HG03097 (cell line): ENCODE data around the gene TMEM107.

Source experiments
- ATAC-seq: cut with Tn5 transposase; IDR thresholded peaks from one replicate; pipeline ENCODE4 v1.9.1; 2021; ENCODE audit not compliant: unreplicated experiment, low FRiP score

TMEM107 gene

DNA sequence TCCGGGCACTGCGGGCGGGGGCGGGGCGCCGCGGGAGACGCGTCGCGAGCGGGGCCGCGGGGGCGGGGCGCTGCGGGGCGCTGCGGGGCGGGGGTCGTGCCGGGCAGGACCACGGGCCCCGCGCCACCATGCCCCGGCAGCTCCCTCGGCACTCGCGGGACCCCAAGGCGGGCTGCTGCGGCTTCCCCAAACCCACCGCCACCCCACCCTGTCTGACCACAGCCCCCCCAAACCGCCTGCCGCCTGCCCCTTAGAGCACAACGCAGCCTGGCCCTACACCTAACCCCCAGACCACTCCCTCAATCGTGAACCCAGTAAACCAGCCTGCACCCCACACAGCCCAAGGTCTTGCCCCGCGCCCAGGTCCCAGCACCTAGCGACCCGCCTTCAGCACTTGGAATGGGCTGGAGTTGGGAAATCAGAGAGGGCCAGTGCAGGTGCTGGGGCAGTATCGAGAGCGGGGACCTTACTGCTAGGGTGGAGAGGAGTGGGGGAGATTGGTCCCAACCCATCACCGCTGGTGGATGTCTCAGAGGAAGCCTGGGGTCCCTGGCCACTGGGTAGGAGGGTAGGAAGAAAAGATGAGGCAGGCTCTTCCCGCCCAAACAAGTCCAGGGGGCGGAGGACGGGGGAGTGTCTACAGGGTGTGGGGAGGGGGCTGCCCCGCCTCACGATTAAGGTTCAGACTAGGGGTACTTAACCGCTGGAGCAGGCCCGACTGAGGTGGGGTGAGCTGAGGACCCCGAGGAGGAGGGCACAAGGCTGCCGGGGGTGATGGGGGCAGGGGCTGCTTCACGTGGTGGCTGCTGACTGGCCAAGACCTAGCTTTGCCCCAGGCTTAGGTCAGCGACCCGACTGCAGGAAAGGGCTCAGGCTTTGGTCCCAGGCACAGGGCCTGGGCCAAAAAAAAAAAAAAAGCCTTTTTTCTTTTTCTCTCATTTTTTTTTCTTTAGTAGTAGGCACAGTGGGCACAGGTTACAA is 12.9 kb downstream of the TMEM107 start:
- no peak for ATAC-seq

DNA sequence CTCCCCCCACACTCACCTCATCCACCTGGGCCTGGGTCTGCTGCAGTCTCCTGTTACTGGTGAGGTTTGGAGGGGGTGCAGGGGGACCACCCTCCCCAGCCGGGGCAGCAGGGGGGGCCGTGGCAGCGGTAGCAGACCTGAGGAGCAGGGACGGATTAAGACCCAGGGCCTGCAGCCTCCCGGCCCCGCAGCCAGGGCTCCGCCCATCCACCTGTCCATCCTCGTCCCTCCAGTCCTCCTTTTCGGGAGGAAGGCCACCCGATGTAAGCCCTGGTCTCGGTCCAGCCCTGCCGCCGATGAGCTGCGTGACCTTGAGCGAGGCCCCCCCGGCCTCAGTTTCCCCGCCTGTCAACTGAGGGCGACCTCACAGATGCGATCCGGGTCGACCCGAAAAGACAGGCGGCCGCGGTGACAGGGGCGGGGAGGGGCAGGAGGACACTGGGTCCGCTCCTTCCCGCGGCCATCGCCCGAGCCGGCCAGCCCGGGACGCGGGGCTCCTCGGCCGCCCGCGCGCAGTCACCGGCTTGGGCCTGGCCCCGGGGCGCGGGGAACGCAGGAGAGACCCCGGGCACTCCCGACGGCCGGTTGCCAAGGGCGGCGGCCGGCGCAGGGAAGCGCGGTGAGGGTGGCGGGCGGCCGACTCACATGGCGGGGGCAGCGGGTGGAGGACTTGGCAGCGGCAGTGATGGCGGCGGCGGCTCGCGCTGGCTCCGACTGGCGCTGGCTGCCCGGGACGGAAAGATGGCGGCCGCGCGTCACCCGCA is 13.8 kb downstream of the TMEM107 start, which contains the start of gene VAMP2:
VAMP2 (minus strand) TSS at position 716 of the 764 bp plus-strand sequence; CDS start at position 647, 69 bp downstream.
- no peak for ATAC-seq

DNA sequence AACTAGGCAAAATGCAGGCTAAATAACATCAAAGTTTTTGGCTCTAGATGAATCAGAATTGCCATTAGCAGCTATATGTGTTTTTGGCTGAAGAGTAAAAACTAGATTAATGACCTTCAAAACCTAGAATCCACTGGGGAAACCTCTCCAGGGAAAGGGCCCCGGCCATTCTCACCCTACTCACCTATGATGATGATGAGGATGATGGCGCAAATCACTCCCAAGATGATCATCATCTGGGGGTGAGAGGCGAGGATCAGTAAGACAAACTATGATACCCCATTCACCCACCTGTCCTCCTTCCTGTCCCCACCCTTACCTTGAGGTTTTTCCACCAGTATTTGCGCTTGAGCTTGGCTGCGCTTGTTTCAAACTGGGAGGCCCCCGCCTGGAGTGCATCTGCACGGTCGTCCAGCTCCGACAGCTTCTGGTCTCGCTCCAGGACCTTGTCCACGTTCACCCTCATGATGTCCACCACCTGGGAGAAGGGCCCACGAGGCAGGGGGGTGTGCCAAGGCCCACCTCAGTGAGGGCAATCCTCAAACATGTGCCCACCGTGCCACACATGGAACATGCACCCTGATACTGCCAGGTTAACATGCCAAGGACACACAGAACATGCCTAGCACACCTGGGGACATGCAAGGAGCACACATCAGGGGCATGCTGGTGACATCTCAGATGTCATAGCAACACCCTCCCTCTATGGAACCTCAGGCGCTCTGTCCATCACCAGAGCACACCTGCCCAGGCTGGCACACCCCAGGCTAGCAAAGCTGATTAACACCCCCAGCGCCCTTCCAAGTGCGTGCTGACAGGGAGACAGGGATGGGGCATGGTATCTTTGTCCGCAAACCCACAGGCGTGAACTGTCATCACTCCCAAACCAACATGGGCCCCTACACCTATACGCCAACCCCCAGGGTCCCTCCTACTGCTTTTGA is 14.6 kb downstream of the TMEM107 start:
- no peak for ATAC-seq

DNA sequence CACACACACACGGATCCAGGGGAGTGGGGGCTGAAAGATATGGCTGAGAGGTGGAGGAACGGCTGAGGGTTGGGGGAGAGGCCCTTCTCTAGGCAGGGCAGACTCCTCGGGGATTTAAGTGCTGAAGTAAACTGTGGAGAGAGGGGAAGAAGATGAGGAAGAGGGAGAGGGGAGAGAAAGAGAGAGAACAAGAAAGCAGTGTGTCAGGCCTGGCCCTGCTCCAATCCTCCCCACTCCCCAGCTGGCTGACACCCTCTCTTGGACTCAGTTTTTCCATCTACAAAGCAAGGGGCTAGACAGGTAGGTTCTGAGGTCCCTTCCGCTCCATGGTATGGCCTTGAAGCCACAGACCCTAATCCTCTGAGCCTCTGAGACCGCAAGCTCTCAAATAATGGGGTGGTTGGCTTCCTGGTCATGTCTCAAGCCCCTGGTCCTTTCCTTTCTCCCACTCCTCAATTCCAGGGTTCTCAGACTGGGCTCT is 15.4 kb downstream of the TMEM107 start:
- ATAC-seq, result no peak

DNA sequence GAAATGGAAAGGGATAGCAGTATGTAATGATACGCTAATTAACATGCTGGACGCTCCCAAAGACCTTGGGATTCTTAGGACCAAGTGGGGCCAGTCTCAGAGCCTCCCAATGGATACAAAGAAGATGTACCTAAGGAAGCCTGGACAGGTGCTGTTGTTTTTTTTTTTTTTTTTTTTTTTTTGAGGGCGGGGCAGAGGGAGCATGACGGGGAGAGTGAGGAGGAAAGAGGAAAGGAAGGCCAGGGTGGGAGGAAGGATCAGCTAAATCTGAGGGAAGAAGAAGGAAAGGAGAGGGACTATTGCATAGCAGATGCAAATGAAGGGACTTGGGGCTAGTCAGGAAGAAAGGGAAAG is 16.0 kb downstream of the TMEM107 start:
- no peak for ATAC-seq

DNA sequence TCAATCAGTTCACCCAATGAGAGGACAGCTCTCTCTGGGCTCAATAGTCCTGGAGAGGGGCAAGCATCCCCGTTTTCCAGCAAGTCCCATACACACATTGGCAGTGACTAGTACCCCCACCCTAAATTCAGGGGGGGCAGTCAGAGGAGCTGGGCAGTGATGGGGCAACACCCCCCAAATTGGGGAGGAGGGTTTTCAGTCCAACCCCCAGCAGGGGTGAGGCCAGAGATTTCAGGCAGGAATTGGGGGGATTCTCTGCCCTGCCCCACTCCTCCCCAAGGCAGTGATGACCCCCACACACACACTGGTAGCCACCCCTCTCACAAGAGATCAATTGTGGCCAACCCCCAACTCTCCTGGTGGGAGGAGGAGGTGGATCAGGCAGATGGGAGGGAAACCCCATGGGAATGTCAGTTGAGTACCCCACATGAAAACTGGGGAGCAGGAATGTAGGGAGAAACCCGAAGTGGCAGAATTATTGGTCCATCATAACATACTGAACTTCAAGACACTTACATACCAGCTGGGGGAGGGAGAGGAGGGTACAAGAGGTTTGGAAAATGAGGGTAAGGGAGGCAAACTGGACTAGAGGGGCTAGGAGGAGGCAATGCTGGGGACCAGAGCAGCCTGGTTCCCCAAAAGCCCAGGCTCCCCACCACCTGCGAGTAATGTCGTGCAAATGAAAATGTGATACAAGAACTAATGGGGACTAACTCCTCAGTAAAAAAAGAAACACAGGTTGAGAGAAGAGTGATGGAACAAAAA is 16.5 kb downstream of the TMEM107 start:
- no peak for ATAC-seq

GRCh38 chr17:8159032-8159400 is 17.2 kb downstream of the TMEM107 start:
- no peak for ATAC-seq

- no peak for ATAC-seq
Observed at GRCh38 chr17:8158267-8159031, 17.7 kb downstream of the TMEM107 start.

DNA sequence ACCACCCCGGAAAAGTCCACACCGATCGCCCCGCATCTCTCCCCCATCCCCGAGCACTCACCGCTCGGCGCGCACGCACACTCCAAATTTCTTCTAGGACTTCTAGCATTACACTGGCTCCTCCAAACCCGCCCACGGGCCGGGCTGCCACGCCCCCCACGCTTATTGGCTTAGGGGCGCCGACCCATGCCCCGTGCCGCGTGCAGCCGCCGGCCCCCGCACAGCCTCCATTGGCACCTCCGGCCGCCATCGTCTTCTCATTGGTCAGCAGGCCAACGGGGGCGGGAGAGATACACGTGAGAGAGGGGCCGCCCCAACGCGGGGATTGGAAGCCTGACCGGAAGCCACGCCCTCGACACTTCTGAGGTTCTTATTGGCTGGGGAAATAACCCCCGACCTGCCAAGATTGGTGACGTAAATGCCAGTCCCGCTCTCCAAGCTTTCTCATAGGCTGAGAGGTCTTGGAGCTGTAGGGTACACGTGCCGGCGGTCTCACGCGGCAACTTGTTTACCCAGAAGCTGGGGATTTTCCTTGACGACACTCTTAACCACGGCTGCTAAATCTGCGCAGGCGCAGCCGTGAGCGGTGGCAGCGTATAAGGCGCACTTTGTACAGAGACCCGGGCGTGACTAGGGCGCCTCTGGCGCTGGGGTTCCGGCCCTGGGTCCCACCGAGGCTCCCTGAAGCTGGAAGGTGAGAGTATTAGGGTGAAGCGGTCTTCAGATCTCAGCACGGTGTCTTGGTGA is 19.8 kb downstream of the TMEM107 start:
- ATAC-seq, result peak; percentile 65

DNA sequence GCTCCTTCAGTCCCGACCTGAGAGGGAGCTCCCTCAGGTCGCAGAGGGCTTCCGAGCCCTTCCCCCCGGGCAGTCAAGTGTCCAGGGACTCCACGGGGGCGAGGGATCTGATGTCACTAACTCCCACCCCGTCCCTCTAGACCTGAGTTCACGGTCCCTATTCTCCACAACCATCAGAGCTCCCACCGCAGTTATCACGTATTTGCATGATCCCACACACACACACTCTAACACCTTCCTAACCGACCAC is 20.3 kb downstream of the TMEM107 start:
- no peak for ATAC-seq

GRCh38 chr17:8155231-8155995 is 20.8 kb downstream of the TMEM107 start:
- ATAC-seq, result no peak

DNA sequence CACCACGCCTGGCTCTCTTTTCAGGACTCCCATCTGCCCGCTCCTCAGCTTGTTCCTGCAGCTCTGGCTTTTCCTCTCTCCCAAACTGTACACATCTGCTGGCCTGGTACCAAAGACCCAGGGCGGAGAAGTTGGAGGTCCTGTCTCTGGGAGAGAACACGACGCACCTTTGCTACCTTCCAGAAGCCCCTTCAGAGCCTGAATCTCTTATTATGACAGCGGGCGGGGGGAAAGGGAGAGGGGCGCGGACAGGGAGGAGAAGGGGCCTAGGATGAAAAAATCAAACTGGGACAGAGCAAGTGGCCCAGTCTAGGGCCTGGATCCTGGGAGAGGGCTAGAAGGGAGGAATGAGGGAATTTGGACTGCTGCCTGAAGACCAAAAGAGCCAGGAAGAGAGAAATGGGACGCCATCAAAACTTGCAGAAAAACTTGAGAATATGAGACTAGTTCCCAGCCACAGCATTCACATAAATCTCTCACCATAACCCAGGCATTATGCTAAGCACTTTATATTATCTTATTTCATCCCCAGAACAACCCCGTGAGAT is 21.5 kb downstream of the TMEM107 start:
- ATAC-seq, result no peak

DNA sequence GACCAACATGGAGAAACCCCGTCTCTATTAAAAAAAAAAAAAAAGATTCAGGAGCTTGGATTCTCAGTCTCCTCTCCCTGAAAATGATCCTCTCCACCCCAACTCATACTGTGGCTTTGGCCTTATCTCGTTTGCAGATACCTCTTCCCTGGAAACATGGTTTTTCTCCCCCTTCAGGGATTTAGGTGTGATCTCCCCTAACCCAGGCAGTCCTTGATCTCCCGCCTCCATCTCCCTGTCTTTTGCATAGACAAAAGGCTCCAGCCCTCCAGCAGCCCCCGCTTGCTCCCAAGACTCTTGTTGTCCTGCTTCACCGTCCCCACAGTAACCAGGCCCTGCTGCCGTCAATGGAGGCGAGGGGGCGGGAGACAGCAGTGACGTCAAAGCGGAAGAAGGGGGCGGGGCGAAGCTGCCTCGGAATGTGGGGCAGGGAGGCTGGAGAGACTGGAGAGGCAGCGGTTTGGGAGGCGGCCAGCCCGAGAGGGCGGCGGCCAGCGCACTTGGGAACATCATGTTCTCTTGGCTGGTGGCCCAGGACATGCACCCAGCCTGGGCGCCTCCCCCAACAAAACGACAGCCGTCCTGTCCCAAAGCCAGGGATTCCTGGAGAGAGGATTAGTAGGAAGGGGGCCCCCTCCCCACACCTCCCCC is 22.1 kb downstream of the TMEM107 start:
- ATAC-seq, result no peak

- ATAC-seq, result no peak
Observed at GRCh38 chr17:8153525-8153956, 22.6 kb downstream of the TMEM107 start.

GRCh38 chr17:8153031-8153451 is 23.1 kb downstream of the TMEM107 start:
- no peak for ATAC-seq

DNA sequence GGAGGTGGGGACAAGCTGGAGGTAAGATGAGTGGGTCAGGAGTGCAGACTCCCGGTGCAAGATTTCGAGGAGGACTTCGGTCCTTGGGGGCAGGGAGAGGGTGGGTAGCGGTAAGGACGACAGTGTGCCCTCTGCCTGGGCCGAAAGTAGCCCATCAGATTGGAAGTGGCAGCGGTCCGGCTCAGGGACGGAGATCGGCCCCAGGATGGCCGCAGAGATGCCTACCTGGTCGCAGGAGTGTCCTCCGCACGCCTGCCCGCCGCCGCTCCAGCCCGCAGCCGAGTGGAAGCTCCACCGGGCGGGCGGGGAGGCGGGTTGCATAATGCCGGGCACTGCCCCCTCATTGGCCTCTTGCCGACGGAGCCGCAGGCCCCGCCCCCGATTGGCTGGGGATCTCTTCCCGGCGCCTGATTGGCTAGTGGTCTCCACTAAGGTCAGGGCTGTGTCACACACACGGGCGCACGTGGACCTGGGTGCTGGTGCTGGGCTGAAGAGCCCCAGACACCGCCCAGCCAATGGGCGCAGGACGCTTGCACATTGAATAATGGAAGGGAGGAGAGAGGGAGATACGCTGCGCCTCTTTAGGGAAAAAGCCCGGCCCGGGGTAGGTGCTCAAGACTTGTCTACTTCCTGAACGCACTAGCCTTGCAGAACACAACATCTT is 23.9 kb downstream of the TMEM107 start, which contains the start of gene PER1:
PER1 (minus strand) TSS at position 293 of the 664 bp plus-strand sequence. CDS start 1,698 bp downstream, outside the sequence.
- ATAC-seq, result peak; percentile 18
